Measurements from ENCODE around the gene CDC42BPA. TPM values are rescaled to one million over a fixed set of nuclear protein-coding genes. Genes with fewer than 3 reads are reported as not detected.

CDC42BPA gene
- polyA plus RNA-seq, 1 donor from 2014 or later: 22.9 TPM

GRCh38 chr1:227192163-227192562 is 126.1 kb downstream of the CDC42BPA start:
- H3K79me2 ChIP-seq (replicated peaks; ENCODE audit: insufficient read depth, low read length): no peaks in the 10 kb centered on the region
- no peaks in the 10 kb centered on the region for H3K9me2 ChIP-seq (ENCODE audit: insufficient read depth, low read length)
- H4K20me1 ChIP-seq (ENCODE audit: insufficient read depth): no peaks in the 10 kb centered on the region
- no peak overlapping the region for H3K4me3 ChIP-seq (ENCODE audit: low read length)
- no peak overlapping the region for H3K9ac ChIP-seq (ENCODE audit: low read length)
- no peaks in the 10 kb centered on the region for H3K36me3 ChIP-seq (ENCODE audit: insufficient read depth, low read length)
- H2AFZ ChIP-seq (ENCODE audit: low read depth, low read length): no peak overlapping the region
- no peaks in the 10 kb centered on the region for H3K9me3 ChIP-seq (ENCODE audit: low read length)
- no peak overlapping the region for H3K4me2 ChIP-seq (ENCODE audit: low read length)
- H3K27ac ChIP-seq (ENCODE audit: low read length): no peak overlapping the region
- H3K27me3 ChIP-seq (ENCODE audit: insufficient read depth, low read depth, low read length): no peaks in the 10 kb centered on the region
- no peaks in the 10 kb centered on the region for H3F3A ChIP-seq (ENCODE audit: insufficient read depth, low read length, poor library complexity, severe bottlenecking)
- TF ChIP-seq EP300 (conservative IDR thresholded peaks at IDR 0.05; ENCODE audit: poor library complexity, severe bottlenecking) (no peak), REST (IDR thresholded peaks at IDR 0.05; ENCODE audit: borderline replicate concordance) (no peak), MXI1 (conservative IDR thresholded peaks at IDR 0.05; ENCODE audit: poor library complexity, severe bottlenecking) (no peak), TAF1 (IDR thresholded peaks at IDR 0.05; ENCODE audit: low read depth) (no peak), POLR2AphosphoS5 (IDR thresholded peaks at IDR 0.05) (no peak), CTCF (IDR thresholded peaks at IDR 0.05; ENCODE audit: poor library complexity, severe bottlenecking) (no peak), RAD21 (conservative IDR thresholded peaks at IDR 0.05) (no peak), EZH2 (IDR thresholded peaks at IDR 0.05; ENCODE audit: borderline replicate concordance, insufficient read depth, low read length, poor library complexity, severe bottlenecking) (no peak), SMC3 (conservative IDR thresholded peaks at IDR 0.05; ENCODE audit: poor library complexity) (no peak)

- no peak overlapping the region for H3K4me2 ChIP-seq (ENCODE audit: low read length)
- H3K27me3 ChIP-seq (ENCODE audit: insufficient read depth, low read depth, low read length): no peaks in the 10 kb centered on the region
- no peak overlapping the region for H2AFZ ChIP-seq (ENCODE audit: low read depth, low read length)
- H3K36me3 ChIP-seq (ENCODE audit: insufficient read depth, low read length): no peaks in the 10 kb centered on the region
- no peak overlapping the region for H3K4me3 ChIP-seq (ENCODE audit: low read length)
- no peak overlapping the region for H3K27ac ChIP-seq (ENCODE audit: low read length)
- TF ChIP-seq EZH2 (IDR thresholded peaks at IDR 0.05; ENCODE audit: borderline replicate concordance, insufficient read depth, low read length, poor library complexity, severe bottlenecking) (no peak), POLR2AphosphoS5 (IDR thresholded peaks at IDR 0.05) (no peak), EP300 (conservative IDR thresholded peaks at IDR 0.05; ENCODE audit: poor library complexity, severe bottlenecking) (no peak), CTCF (IDR thresholded peaks at IDR 0.05; ENCODE audit: poor library complexity, severe bottlenecking) (no peak), RAD21 (conservative IDR thresholded peaks at IDR 0.05) (no peak), SMC3 (conservative IDR thresholded peaks at IDR 0.05; ENCODE audit: poor library complexity) (no peak)
- peaks cover 2% of the 10 kb centered on the region for H3K79me2 ChIP-seq (replicated peaks; ENCODE audit: insufficient read depth, low read length)
- no peaks in the 10 kb centered on the region for H3K9me2 ChIP-seq (ENCODE audit: insufficient read depth, low read length)
- no peaks in the 10 kb centered on the region for H4K20me1 ChIP-seq (ENCODE audit: insufficient read depth)
- H3K9me3 ChIP-seq (ENCODE audit: low read length): no peaks in the 10 kb centered on the region
- no peaks in the 10 kb centered on the region for H3F3A ChIP-seq (ENCODE audit: insufficient read depth, low read length, poor library complexity, severe bottlenecking)
- H3K9ac ChIP-seq (ENCODE audit: low read length): no peak overlapping the region
Observed at GRCh38 chr1:227191607-227192006, 126.7 kb downstream of the CDC42BPA start.
